Stimulated activated CD4-positive, alpha-beta T cell treated with anti-CD3 and anti-CD28 coated beads, Interleukin-4, amount 100 ng/mL, for 48 hours (primary cell): ENCODE data around the gene KATNA1.

ENCODE experiments used
- DNase-seq, 2 donors: peaks; one replicate each; pipeline ENCODE4 v3.0.0-alpha.2; 2020; ENCODE audit warnings: low read depth in 2 of 2

Gene KATNA1

DNA sequence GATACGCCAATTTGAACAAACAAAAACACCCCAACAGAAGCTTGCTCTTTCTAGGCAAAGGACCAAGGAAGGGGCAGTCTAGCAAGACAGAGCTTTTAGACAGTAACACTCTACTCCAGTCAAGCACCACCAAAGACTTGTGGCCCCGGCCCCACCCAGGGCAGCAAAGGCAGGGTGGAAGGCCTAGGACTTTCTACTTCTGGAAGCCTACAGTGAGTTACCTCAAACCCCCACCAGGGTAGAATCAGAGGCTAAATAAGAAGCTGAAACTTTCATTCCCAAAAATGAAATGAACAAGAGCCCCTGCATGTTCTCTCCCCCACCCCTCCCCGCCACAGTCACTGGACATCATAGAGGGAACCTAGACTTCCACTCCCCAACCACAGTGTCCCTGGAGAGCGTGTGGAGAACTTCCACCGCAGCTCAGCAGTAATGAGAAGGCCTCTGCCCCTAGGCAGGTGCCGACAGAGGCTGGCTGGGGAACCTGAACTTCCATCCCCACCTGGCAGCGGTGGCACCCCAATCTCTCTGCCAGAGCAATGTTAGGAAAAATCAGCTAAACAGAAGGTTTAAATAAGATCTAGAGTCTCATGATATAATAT, 40.0 kb downstream of the KATNA1 start:
- no peak for DNase-seq

DNA sequence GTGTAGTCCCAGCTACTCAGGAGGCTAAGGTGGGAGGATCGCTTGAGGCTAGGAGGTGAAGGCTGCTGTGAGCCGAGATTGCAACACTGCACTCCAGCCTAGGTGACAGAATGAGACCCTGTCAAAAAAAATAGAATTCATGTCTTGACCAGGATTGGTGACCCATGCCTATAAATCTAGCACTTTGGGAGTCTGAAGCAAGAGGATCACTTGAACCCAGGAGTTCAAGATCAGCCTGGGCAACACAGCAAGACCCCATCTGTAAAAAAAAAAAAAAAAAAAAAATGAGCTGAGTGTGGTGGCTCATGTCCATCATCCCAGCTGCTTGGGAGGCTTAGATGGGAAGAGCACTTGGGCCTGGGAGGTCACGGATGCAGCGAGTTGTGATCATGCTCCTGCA, 48.0 kb downstream of the KATNA1 start:
- DNase-seq, result no peak

DNA sequence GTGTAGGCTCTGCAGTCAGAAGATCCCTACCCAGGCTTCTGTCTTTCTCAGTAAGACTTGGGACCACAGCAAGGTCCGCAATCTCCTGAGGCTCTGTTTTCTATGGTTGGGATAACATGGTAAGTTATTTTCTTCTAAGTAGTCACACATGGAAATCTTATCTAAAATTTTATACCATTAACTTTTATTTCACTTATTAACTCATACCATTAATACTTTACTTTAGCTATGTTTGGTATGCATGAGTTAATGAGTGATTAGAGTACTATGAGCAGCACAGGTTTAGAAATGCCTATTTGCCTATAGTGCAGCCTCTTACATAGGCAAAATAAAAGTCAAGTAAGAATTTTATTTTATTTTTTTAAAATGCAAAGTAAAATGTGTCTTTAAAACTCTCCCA, 55.1 kb downstream of the KATNA1 start:
- DNase-seq, result no peak

DNA sequence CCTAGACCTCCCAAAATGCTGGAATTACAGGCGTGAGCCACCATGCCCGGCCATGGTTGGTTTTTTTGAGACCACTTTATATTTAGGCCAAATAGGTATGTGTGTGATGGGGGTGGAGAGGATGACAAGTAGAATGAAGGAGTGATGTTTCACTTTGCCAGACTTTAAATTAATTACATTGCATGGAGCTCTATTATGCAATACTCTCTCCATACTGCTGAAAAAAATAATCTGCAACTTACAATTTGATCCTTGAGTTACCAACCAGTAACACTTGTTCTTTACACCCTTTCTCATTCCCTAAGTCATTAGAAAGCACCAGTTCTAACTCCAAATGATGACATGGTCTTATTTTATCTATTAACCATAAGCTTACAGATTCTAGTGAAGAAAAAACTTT, 55.5 kb downstream of the KATNA1 start:
- DNase-seq, result no peak

DNA sequence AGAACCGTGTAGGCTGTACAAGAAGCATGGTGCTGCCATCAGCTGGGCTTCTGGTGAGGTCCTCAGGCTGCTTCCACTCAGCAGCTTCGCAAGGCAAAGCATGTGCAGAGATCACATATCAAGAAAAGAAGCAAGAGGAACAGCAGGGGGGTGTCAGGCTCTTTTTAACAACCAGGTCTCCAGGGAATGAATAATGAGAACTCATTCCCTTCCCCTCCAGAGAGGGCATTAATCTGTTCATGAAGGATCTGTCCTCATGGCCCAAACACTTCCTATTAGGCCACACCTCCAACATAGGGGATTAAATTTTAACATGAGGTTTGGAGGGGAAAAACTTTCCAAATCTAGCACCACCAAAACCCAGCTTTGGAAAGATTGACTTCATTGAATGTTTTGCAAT, 62.4 kb downstream of the KATNA1 start:
- DNase-seq, result no peak

DNA sequence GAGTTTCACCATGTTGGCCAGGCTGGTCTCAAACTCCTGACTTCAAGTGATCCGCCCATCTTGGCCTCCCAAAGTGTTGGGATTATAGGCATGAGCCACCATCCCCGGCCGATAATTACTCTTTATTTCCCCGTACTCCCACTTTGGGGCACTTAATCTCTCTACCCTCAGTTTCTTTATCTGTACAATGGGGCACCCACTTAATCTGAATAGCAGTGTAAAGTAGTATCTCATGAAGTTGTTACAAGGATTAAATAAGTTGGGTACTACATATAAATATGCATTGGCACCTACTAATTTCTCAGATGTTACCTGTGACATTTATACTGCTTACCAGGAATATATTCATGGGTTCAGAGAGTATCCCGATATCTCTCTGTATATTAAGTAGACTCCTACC, 67.2 kb downstream of the KATNA1 start:
- DNase-seq, result no peak

DNA sequence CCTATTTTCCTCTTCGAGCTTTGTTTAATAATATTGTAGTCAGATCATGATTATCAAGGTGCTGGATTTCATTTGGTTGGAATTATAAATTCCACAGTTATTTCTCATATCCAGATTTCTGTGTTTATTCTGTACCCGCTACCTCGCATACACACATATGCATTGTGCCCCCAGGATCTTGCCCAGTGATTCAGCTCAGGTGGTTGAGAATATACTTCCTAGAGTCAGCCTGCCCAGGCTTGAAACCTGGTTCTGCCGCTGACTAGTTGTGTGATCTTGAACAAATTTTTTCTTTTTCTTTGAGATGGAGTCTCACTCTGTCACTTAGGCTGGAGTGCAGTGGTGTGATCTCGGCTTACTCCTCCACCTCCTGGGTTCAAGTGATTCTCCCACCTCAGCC, 67.6 kb downstream of the KATNA1 start:
- DNase-seq, result no peak

DNA sequence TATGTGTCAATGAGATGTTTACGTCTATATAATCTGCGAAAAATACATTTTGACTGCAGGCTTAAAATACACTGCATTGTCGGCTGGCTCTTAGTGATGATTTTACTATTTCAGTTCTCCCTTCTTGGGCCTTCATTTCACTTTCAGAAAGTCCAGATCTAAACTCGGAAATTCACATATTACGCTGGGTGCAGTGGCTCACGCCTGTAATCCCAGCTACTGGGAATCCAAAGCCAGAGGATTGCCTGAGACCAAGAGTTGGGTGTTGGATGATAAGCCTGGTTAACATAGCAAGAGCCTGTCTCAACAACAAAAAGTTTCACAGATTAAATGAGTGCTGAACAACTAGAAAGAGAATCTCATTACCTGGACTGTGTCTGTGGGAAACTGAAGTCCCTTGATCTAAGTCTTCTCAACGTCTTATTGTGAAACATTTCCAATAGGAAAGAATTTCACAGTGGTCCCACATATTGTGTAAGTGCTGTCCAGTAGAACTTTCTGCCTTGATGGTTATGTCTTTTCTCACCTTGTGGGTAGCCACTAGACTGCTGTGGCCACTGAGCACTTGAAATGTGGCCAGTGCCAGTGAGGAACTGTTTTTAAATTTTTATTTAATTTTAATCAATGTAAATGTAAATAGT, 80.4 kb downstream of the KATNA1 start:
- no peak for DNase-seq

DNA sequence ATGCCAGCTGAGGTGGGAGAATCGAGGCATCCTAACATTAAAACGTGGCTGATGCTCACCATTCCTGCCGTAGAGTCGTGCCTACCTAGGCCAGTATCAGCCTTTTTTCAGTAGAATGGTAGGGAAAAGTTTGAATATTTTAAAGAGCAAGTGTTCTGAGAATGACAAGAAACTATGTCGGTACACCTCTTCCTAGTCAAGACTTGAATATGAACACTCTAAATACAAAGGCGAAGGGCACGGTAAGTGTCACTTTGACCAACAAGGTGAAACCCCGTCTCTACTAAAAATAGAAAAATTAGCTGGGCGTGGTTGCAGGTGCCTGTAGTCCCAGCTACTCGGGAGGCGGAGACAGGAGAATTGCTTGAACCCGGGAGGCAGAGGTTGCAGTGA, 81.3 kb downstream of the KATNA1 start:
- no peak for DNase-seq

DNA sequence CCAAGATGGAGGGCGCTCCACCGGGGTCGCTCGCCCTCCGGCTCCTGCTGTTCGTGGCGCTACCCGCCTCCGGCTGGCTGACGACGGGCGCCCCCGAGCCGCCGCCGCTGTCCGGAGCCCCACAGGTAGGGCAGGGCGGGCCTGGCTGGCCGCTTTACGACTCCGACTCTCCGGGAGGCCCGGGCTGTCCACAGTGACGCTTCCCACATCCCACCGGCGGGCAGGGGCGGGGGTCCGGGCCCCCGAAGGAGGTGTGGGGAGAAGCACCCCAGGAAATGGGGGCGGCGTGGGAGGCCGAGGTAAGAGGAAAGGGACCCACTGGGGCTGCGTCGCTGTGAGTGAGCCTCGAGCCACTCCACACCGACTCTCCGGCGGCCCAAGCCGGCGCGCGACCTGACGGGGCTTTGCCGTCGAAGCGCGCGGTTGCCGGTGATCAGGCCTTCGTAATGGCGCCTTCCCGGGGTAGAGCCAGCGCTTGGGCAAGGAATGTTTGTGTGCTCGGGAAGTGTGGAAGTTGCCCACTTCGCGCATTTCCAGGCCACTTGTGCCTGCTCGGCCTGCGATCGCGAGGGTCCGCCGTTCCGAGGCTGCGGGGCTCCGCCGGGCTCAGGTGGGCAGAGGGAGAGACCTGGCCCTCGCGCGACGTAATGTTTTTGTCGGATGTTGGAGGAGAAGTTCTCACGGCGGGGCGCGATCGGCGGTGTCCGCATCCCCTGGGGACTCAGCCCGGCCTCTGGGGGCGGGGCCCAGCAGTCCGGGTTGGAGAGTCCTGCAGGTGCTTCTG, 81.9 kb downstream of the KATNA1 start:
- DNase-seq, result peak; percentile 22 to 42

DNA sequence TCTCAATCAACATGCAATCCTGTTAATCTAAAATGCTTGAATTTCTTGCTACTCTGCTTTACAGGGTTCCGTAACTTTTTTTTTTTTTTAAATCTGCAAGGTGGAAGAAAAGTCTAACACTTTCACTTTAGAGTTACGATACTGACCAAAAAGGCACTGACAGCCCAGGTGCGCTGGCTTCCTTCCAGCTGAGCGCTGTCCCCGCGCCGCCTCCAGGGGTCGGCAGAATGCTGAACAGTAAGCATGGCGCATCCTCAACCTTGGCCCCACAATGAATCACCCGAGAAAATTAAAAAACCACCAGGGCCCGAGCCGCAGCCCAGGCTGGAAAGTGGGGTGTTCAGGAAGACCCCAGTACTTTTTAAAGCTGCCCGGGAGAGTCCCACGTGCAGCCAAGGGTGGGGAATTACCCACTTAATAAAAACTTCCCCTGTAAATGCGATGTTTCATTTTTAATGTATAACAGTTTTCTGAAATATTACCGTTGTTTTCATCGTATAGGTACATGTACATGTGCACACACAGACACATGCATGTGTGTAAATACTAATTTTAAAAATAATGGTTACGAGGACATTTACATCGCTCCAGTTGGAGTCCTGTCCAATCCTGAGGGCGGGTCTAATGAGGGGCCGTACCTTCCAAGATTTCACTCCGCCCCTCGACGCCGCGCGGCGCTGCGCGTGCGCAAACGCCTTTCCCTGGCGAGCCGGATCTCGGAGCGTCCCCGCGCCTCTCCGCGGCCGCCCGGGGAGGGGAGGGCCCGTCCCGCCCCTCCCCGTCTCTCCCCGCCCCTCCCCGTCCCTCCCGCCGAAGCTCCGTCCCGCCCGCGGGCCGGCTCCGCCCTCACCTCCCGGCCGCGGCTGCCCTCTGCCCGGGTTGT, 82.7 kb downstream of the KATNA1 start, which contains the start of gene GINM1:
GINM1 (plus strand) TSS at position 849 of the 883 bp plus-strand sequence. CDS start 40 bp downstream, outside the sequence.
- peak; percentile 89 to 92 for DNase-seq

DNA sequence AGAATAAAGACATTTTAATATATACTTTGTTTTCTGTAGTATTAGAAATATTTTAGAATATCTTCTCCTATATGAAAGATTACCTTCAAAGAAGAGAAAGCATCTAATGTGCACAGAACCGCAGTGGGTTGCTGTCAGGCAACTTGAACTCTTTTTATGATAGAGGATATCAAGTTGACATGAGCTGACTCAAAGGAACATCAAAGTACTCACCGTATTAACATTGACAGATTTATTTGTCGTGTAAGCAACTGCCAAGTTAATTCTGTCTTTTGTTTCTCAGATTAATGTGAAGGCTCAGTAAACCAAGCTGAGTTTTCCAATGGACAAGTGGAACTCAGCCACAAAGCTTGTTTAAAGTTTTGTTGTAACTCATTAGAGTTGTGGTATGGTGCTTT, 84.6 kb downstream of the KATNA1 start:
- no peak for DNase-seq

DNA sequence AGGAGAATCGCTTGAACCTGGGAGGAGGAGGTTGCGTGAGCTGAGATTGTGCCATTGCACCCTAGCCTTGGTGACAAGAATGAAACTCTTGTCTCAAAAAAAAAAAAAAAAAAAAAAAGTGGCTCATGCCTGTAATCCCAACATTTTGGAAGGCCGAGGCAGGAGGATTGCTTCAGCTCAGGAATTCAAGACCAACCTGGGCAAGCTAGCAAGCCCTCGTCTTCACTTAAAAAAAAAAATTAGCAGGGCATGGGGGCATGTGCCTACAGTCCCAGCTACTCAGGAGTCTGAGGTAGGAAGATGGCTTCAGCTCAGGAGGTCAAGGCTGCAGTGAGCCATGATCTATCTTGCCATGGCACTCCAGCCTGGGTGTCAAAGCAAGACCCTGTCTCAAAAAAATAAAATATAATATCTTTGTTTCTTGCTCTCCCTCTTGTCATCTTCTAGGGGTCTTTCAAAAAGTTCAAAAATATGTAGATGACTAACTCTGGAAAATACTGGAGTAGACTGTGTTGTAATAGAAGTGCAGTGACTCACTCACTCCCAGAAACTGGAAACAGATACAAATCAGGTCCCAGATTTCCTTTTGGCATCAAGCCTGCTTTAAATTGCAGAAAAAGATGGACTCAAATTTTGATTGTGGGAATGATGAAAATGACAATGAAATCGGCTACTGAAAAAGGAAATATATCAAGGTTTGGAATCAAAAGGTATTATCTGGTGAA, 85.1 kb downstream of the KATNA1 start:
- no peak for DNase-seq

DNA sequence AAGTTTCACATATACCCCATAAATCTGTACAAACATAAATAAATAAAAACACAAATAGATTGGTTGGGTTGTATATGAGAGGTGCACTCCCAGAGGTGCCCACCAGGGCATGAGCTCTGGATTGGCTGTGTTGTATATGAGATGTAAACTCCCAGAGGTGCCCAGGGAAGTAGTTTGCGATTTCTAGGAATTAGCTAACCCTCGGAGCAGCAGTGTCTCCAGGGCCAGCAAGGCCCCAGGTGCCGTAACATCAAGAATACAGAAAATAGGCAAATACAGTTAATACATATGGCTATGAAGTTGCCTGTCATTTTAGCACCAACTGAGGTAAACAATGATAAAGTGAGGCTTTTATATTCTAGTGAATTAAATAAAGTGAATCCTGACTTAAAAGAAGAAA, 87.8 kb downstream of the KATNA1 start:
- no peak for DNase-seq

DNA sequence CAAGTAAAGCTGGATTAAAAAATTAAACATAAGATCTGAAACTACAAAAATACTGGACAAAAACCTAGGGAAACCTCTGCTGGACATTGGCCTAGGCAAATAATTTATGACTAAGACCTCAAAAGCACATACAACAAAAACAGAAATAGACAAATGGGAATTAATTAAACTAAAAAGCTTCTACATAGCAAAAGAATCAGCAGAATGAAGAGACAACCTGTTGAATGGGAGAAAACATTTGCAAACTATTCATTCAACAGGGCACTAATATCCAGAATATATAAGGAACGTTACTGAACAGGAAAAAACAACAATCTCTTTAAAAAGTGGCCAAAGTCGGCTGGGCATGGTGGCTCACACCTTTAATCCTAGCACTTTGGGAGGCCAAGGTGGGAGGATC, 89.1 kb downstream of the KATNA1 start:
- no peak for DNase-seq

DNA sequence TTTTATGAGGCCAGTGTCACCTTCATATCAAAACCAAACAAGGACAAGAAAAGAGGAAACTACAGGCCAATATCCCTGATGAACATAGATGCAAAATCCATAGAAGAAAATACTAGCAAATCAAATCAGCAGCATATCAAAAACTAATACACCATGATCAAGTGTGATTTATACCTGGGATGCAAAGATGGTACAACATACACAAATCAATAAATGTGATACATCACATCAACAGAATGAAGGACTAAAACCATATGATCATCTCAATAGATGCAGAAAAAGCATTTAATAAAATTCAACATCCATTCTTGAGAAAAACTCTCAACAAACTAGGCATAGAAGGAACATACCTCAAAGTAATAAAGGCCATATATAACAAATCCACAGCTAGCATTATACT, 90.5 kb downstream of the KATNA1 start:
- no peak for DNase-seq

DNA sequence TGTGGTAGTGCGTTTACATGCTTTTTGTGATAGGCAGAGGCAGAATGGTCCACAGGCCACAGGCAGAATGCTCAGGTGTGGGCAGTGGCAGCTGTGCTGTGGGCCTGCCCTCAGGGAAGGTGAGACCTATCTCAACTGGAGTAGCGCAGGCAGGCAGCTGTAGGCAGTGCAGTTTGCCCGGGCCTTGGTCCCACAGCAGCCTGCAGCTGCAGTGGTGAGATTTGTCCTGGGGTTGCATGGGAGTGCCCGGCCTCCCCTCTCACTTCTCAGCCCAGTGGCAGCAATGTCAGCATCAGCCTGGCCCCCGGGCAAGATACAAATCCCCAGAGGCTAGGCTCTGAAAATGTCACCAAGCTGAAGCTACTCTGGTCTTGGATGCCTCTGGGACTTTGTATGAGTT, 96.6 kb downstream of the KATNA1 start:
- DNase-seq, result no peak

DNA sequence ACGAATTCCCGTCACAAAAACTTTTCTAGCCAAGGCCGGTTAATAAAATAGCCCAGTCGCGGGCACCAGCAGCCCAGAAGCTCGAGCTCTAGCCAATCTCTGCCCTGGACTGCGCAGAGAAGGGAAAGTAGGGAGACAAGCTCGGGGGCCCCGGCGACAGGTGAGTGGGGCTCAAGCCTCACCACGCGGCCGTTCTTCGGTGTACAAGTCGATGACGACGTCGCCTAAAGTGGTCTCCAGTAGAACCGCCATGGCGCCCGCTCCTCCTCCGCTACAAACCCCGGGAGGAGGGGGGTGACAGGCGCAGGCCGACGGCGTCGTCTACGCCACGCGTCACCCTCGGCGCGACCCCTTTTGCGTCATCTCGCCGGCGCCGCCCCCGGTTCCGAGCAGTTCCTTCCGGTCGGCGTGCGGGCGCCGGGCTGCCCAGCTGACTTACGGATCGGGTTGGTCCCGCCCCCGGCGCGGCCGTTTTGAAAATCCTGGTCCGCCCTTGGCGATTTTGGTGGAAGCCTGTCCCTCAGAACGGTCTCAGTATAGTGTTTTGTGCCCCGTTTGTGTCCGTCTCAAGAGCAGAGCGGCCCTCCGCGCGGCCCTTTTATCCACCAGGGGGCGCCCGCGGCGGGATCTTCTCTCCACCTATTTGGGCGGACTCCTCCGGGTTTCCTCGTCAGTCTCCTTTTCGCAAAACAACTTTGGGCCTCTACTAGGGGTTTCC, 102.6 kb downstream of the KATNA1 start, which contains the start of gene PPIL4:
PPIL4 (minus strand) TSS at position 290 of the 718 bp plus-strand sequence; CDS start at position 252, 38 bp downstream.
- DNase-seq, result peak; percentile 96

DNA sequence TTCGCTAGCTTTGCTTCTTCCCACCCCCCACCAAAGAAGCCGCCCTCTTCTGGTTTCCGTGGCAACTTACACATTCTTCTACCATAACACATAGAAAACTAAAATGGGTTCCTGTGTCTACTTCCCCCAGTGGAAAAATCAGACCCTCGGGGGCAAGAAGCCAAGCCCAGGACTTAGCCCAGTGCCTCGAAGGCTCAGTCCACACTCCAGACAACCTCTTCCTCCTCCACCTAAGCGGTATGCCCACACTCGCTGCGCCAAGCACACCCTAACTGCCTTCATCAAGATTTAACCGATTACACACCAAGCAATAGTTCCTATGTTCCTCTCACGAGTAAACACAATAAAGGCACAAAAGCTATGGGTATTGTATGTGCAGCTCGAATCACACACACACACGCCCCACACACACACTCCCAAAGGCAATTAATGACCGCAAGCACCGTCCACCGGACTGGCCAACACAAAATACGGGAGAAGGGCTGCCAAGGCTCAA, 103.2 kb downstream of the KATNA1 start:
- peak in 1 of 2 donors; percentile 20 for DNase-seq
